GM18508 (cell line): ENCODE data around the gene TMEM154.

Experiments
- ATAC-seq: cut with Tn5 transposase; IDR thresholded peaks from one replicate; pipeline ENCODE4 v1.9.1; 2021; ENCODE audit warnings: moderate number of reproducible peaks; ENCODE audit not compliant: insufficient read depth, unreplicated experiment

The TMEM154 gene

DNA sequence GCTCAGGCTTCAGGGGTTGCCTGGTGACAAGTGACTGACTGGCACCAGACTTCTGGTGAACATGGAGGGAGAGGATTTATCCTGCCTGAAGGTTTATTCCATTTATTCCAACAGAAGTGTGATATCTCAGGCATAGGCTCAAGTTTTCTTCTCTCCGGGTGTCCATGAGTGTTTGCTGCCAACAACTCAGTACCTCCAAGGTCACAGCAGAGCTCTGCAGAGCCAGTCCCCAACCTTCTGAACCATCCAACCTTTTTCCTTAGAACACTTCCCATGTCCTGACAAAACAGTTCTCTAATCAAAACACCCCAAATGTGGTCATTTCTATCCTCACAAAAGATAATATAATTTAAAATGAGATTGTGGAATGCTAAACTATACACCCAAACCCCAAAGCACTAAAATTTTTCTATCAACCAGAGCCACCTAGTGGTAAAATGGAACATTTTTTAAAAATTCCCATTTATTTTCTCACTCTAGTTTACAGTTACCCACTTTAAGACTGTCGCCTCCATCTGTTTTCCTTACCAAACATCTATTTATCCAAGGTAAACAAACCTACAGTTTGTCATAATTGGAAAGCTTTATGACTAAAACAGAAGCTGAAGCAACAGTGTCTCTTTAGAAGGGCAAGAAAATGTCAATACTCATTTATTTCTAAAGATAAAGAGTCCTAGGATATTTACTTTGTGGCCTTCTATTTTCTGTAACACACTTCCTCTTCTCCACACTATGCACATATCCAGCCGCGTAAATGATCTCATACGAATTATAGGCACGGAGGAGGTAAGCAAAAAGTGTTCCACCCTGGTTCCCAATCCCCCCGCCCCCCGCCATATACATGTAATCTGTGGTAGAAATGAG is 39.5 kb downstream of the TMEM154 start:
- ATAC-seq: no peak

GRCh38 chr4:152635851-152636250 is 43.9 kb downstream of the TMEM154 start:
- ATAC-seq: no peak

DNA sequence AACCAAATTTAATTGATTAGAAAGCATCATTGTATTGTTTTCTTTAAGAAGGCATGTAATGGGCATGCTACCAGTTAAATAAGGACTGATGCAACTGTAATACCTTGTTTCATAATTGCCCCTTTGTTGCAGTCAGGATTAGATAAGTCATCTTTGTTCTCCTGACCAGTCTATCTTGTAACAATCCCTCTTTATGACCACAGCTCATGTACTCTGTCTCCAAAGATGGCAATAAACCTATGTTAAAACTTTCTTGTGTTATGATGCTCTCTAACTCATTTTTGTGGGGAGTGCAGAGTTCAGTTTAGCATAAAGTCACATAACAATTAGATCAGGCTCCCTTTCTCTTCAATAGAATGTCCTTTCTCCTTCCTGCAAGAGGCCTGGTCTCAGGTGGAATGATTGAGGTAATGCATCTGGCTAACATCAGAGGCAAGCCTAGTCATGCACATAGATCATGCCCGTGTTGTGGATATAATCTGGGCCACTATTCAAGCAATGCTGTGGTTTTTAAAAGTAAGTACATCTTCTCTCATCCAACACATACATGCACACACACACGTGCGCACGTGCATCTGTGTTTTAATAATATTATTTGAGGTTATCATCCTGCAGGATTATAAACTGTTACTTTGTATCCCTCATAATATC is 45.6 kb downstream of the TMEM154 start:
- ATAC-seq: no peak

- ATAC-seq: no peak
These were observed 46.7 kb downstream of the TMEM154 start for GRCh38 chr4:152633118-152633517.

DNA sequence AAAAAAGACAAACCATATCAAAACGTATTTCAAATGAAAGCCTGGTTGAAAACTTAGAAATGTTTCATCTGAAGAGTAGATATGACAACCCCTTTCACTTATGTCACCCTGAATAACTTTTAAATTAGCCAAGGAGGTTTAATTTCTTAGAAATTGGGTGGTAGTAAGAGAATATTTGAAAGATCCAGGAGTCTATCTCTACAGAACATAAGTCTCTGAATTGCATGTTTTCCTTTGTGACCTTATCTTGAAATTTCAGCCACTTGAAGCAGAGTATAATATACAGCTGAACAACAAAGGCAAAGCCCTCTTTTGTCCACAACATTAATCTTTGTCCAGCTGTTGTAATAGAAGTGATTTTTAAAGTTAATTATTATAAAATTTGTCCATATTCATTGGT is 49.5 kb downstream of the TMEM154 start:
- no peak for ATAC-seq

DNA sequence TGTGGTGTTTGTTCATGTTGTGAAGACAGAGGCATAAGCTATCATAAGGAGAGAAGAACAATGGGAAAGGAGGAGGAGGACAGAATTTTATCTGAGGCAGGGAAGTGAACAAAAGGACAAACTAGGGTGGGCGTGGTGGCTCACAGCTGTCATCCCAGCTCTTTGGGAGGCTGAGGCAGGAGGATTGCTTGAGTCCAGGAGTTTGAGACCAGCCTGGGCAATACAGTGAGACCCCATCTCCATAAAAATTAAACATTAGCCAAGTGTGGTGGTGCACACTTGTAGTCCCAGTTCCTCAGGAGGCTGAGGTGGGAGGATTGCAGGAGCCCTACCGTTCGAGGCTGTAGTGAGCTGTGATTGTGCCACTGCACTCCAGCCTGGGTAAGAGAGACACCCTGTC is 49.9 kb downstream of the TMEM154 start:
- no peak for ATAC-seq

DNA sequence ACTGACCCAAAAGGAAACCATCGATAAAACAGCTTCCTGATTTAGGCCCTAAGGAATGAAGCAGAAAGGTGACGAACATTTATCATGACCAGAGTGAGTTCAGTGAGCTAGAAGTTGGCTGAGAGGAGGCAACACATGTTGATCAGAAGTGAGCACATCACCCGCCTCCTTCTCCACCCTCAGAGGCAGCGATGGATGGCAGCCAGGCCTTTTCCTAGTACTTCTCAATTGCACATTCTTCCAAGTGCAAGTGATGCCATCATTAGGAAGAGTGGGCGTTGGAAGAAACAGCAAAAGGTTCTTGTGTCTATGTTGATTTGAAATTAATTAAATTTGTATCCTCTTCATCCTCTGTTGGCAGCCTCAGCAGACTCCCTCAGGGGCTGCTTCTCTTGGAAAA is 51.7 kb downstream of the TMEM154 start:
- no peak for ATAC-seq

DNA sequence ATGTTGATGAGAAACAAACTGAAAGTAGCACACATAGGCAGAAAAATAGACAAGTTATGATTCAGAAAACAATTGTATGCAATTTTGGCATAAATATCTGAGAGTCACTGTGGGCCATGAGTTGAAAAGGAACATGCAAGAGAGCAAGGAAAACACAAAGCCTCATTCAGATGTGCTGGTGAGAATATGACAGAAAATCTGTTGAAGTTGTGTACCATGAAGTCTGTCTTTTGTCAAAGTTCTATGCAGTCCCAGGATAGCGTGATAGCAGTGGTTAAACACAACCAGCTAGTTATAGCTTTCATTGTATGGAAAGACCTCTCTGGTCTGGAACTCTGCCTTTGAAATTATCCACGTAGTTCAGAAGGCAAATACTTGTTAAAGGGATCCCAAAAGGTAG is 53.0 kb downstream of the TMEM154 start:
- no peak for ATAC-seq

- ATAC-seq: no peak
These were observed 58.9 kb downstream of the TMEM154 start for GRCh38 chr4:152620915-152621314.

- ATAC-seq: no peak
These were observed 59.6 kb downstream of the TMEM154 start for GRCh38 chr4:152620218-152620617.

- no peak for ATAC-seq
These were observed 60.2 kb downstream of the TMEM154 start for GRCh38 chr4:152619556-152619955.

DNA sequence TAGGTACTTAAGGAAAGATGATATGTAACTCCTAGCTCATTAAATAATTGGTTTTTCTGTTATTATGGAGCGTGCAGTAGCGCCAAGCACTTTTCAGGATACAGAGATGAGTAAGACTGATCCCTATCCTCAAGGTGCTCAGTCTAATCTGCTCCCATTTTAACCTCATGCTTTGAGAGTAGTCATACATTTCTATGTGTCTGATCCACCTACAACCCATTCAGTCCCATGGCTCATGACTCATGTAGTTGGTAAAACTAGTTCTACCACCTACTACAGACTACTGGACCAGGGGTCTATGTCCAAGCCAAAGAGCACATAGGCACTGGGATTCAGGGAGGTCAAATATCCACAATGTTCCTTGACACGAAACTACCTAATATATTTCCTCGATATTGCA is 60.8 kb downstream of the TMEM154 start:
- no peak for ATAC-seq

GRCh38 chr4:152616804-152617203 is 63.0 kb downstream of the TMEM154 start:
- ATAC-seq: no peak

- ATAC-seq: no peak
These were observed 65.7 kb downstream of the TMEM154 start for GRCh38 chr4:152613841-152614721.

DNA sequence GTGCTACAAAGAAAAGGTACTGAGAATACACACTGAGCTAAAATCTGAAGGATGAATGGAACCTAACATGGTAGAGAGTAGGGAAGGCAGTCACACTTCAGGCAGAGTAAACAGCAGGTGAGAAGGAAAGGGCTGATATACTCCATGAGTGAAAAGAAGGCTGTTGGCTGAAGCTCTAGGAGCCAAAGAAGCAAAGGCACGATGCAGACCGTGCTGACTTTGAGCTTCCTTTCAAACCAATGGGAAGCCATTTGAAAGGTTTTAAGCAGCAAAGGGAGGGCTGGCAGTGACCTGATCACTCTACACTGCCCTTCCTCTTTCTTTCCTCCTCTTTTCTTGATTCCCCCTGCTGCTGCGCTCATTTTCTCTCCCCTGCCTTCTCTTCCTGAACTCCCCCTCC is 66.4 kb downstream of the TMEM154 start:
- ATAC-seq: no peak

DNA sequence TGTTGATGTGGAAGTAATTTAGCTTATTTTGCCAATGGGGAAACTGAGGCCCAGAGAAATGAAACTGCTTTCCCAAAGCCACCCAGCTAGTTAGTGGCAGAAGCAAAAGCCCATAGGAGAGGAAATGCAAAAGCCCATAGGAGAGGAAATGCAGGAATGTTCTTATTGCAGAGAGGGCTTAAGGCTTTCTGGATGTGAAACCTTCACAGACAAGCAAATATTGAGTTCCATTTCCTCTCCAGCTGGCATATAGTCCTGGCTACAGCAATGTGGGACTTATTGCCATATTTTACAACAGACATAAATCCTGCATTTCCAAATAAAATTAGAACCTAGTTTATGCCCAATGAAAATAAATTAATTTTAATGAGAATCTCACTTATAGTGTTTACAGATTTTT is 69.7 kb downstream of the TMEM154 start:
- ATAC-seq: no peak

GRCh38 chr4:152609481-152609880 is 70.3 kb downstream of the TMEM154 start:
- no peak for ATAC-seq

DNA sequence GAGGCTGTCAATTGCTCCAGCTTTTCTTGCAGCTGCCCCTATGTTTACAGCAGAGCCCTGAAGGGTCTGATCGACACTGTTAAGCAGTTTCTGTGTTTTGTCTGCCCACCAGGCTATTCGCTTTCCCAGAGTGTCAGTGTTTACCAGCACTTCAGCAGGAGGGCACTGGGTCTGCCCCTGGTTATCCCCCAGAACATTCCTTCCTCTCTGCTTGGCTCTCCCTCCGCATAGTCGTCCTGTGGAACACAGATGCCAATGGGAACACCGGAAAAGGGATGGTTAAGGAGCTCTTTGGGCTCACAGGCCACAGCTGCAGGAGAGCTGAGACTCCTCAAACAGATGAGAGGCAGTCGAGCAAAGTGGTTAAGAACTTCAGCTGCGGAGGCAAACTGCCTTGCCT is 72.6 kb downstream of the TMEM154 start:
- no peak for ATAC-seq

- no peak for ATAC-seq
These were observed 73.0 kb downstream of the TMEM154 start for GRCh38 chr4:152606753-152607152.

DNA sequence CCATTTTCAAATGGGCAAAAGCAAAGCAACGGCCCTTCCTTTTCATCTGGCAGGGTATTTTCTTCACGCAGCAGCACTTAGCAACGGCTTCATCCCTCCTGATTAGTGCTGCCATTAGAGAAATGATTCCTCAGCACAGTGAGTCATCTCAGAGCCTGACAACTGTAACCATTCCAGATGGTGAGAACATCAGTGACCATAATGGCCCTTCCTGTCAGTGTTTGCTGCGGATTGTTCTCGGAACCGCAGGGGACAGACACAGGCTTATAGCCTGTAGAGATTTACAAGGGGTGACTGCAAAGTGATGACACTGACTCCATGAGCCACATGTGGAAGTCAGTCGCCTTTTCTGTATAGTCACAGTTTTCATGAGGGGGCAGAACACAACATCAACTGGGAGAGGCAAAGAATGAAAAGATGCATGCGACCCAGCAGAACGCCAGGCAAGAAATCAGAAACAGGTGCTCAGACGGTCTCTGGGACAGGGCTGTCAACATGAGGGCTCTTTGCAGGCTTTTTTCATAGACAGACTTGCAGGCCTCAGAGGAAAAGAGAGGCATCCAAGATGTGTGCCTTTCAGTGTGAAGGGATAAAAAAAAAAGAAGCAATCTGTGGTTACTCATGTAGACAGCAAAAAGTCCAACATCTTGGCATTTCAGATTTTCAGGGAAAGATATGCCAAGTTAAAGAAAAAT is 74.0 kb downstream of the TMEM154 start:
- ATAC-seq: no peak
